Endothelial cell of umbilical vein (primary cell): ENCODE results near the gene TEX22.

ENCODE experiments used
- CTCF ChIP-seq, 2 donors: IDR thresholded peaks; 1 replicate in 1 of 2; 2 replicates in 1 of 2; pipeline ENCODE4 v1.5.1; 2011; ENCODE audit warnings: low read length in 2 of 2, mild to moderate bottlenecking in 2 of 2, moderate library complexity in 2 of 2, control low read depth in 1 of 2, inconsistent platforms in 1 of 2, low read depth in 1 of 2; ENCODE audit not compliant: insufficient read depth in 1 of 2; ENCODE audit errors: extremely low read depth in 1 of 2
- EZH2 ChIP-seq: IDR thresholded peaks from 2 replicates; pipeline ENCODE4 v1.6.1; 2012; ENCODE audit warnings: borderline replicate concordance, low read depth, mild to moderate bottlenecking, moderate library complexity, low read length, inconsistent platforms; ENCODE audit not compliant: severe bottlenecking
- POLR2A ChIP-seq: IDR thresholded peaks from 2 replicates; pipeline ENCODE4 v1.6.1; 2012; ENCODE audit warnings: low read depth, mild to moderate bottlenecking, control low read depth, low read length
- POLR2AphosphoS5 ChIP-seq: IDR thresholded peaks from 2 replicates; pipeline ENCODE4 v1.6.1; 2012; ENCODE audit warnings: low read depth, mild to moderate bottlenecking, control low read depth, low read length, moderate library complexity; ENCODE audit not compliant: insufficient read depth

GRCh38 chr14:105460616-105461015 lies 62.3 kb downstream of the TEX22 start:
- no peak for TF ChIP-seq CTCF (IDR thresholded peaks at IDR 0.05; ENCODE audit: extremely low read depth in 1 of 2, insufficient read depth in 1 of 2, low read depth in 1 of 2, low read length in 2 of 2)
- no peak for TF ChIP-seq POLR2AphosphoS5
- TF ChIP-seq POLR2A = no peak
- TF ChIP-seq EZH2 = no peak
